GM21390 (cell line): ENCODE measurements around the gene LGALS12.
A peak's percentile ranks its signal among the peaks of the same experiment; 100 is the strongest.

Experiments used
- ATAC-seq: cut with Tn5 transposase; IDR thresholded peaks from one replicate; pipeline ENCODE4 v1.9.1; 2021; ENCODE audit not compliant: unreplicated experiment

LGALS12 gene

GRCh38 chr11:63560506-63561180 is 54.8 kb downstream of the LGALS12 start:
- ATAC-seq = no peak

GRCh38 chr11:63563201-63564055 is 57.5 kb downstream of the LGALS12 start, which contains the start of gene PLAAT2:
PLAAT2 (minus strand) TSS chr11:63563379; CDS start chr11:63563324, 55 bp downstream.
- no peak for ATAC-seq

GRCh38 chr11:63564056-63564774 is 58.3 kb downstream of the LGALS12 start:
- ATAC-seq = peak; percentile 71

GRCh38 chr11:63564784-63565350 is 59.0 kb downstream of the LGALS12 start:
- ATAC-seq = no peak
